Measurements from ENCODE around the gene CALHM1.
"Not testable (repeated sequence)": the region's sequence is repeated elsewhere in the genome, so short reads cannot be mapped to it uniquely, and the experiment has no call there.

The CALHM1 gene, protein sequence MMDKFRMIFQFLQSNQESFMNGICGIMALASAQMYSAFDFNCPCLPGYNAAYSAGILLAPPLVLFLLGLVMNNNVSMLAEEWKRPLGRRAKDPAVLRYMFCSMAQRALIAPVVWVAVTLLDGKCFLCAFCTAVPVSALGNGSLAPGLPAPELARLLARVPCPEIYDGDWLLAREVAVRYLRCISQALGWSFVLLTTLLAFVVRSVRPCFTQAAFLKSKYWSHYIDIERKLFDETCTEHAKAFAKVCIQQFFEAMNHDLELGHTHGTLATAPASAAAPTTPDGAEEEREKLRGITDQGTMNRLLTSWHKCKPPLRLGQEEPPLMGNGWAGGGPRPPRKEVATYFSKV

DNA sequence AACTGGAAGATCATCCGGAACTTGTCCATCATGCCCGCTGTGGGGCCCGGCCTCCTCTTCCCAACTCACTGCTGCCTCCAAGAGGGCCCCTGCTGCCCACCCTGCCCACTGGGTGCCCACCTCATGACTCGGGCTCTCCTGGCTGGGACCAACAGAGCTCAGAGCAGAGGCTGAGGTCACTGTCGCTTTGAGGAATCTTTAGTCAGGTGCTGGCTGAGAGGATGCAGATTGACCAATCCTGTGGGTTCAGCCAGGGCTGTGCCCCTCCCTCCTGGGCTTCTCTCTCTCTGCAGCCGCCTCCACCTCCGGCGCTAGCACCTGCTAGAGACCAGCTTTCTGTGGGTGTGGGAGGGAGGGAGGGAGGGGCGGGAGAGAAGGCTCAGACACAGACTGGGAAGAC lies at the start of gene CALHM1:
Gene CALHM1 (minus strand): TSS at position 181 of the 400 bp plus-strand sequence. CDS start 149 bp downstream, at position 32.
- no peaks in the 10 kb centered on the region for H3K9me3 Mint-ChIP-seq

DNA sequence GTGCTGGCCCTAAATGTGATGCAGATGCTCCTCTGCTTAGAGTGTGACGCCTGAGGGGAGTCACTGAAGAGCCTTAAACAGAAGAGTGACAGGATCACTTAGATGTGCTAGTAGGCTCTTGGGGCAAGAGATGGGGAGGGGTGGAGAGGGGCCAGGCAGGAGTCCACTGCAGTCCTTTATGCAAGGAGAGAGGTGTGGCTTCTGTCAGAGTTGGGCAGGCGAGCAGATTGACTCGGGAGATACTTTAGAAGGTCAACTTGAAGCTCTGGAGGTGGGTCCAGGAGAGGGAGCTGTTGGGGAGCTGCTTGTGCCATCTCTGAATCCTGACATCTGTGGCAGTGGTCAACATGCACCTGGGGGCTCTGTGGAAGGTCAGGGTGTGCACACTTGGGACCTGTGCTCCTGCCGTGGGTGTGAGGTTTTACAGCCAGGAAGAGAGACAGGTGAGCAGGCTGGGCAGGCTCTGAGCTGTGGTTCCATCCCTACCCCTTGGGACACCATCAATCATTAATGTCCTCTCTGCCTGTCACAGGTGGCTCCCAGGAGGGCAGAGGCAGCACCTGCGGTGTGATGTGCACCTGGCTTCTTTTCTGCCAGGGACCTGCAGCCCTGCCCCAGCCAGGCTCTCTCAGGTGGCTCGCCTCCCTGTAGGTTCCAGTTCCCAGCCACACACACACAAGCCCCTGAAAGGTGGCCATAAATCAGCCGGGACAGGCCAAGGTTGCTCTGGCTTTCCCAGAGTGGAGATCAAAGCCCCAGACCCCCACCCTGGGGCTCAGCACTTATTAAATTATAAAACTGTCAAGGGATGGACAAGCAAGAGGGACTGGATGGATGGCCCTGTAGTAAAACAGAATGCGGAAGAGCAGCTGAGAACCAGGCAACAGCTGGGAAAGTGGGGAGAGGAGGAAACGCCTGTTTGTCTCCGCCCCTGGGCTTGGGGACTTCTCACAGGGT lies 48.8 kb upstream of the CALHM1 start:
- peaks cover 32% of the 10 kb centered on the region for H3K27me3 Mint-ChIP-seq (ENCODE audit: low read depth)
- H3K27ac Mint-ChIP-seq: no peak overlapping the region
- H3K9me3 Mint-ChIP-seq: no peaks in the 10 kb centered on the region
- H3K4me1 Mint-ChIP-seq (ENCODE audit: low read depth): peaks cover 11% of the 10 kb centered on the region
- H3K4me3 Mint-ChIP-seq: no peak overlapping the region
- no peaks in the 10 kb centered on the region for H3K36me3 Mint-ChIP-seq (ENCODE audit: low read depth)

More for the DNA sequence above, at the start of gene CALHM1:
- H3K27me3 Mint-ChIP-seq (ENCODE audit: low read depth): peaks cover 2% of the 10 kb centered on the region
- H3K27ac Mint-ChIP-seq: peak within 1 kb of the TSS; percentile 10
- no peaks in the 10 kb centered on the region for H3K36me3 Mint-ChIP-seq (ENCODE audit: low read depth)
- H3K4me3 Mint-ChIP-seq: no peak within 1 kb of the TSS
- H3K4me1 Mint-ChIP-seq (ENCODE audit: low read depth): peaks cover 11% of the 10 kb centered on the region

DNA sequence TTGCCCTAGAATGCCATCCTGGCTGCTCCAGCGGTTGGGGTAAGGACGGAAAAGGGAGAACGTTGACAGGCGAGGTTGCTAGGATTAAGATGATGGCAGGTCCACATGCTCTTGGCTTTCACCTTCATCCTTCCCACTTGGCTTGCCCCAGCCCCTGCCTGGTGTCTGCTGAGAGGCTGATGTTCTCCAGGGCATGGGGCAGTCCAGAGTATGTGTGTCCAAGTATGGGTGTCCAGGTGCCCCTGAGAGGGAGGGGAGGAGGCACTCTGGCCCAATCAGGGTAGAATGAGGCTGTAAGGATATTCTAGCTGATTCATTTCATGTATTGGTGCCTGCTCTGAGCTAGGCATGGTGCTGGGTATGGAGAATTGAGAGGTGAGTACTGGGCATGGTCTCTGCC lies 47.4 kb upstream of the CALHM1 start:
- H3K9me3 Mint-ChIP-seq: no peaks in the 10 kb centered on the region
- H3K4me1 Mint-ChIP-seq (ENCODE audit: low read depth): peaks cover 15% of the 10 kb centered on the region
- H3K4me3 Mint-ChIP-seq: no peak overlapping the region
- H3K27me3 Mint-ChIP-seq (ENCODE audit: low read depth): peaks cover 29% of the 10 kb centered on the region
- no peak overlapping the region for H3K27ac Mint-ChIP-seq
- no peaks in the 10 kb centered on the region for H3K36me3 Mint-ChIP-seq (ENCODE audit: low read depth)

DNA sequence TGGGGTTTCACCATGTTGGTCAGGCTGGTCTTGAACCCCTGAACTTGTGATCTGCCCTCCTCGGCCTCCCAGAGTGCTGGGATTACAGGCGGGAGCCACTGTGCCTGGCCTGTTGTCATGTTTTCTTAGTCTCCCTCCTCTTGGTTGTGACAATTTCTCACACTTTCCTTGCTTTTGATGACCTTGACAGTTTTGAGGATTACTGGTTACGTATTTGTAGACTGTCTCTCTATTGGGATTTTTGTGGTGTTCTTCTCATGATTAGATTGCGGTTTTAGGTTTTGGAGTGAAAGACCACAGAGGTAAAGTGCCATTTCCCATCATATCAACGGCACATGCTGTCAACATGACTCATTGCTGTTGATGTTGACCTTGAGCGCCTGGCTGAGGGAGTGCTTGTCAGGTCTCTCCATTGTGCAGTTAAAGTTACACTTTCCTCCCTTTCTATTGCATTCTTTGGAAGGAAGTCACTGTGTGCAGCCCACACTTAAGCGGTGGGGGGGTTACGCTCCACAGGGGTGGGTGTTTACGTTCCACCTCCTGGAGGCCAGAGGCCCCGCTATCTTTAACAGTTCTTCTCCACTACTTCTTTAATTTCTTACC lies 45.6 kb upstream of the CALHM1 start:
- H3K36me3 Mint-ChIP-seq (ENCODE audit: low read depth): no peaks in the 10 kb centered on the region
- H3K9me3 Mint-ChIP-seq: no peaks in the 10 kb centered on the region
- peak overlapping the region; percentile 30 for H3K4me3 Mint-ChIP-seq
- H3K4me1 Mint-ChIP-seq (ENCODE audit: low read depth): peaks cover 29% of the 10 kb centered on the region
- H3K27me3 Mint-ChIP-seq (ENCODE audit: low read depth): peaks cover 35% of the 10 kb centered on the region
- H3K27ac Mint-ChIP-seq: peak overlapping the region; percentile 70

DNA sequence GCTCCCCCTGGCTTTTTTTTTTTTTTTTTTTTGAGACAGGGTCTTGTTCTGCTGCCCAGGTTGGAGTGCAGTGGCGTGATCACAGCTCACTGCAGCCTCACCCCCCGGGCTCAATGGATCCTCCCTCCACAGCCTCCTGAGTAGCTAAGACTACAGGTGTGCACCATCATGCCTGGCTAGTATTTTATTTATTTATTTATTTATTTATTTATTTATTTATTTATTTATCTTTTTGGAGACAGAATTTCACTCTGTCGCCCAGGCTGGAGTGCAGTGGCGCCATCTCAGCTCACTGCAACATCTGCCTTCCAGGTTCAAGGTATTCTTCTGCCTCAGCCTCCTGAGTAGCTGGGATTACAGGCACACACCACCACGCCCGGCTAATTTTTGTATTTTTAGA lies 45.1 kb upstream of the CALHM1 start:
- peaks cover 29% of the 10 kb centered on the region for H3K4me1 Mint-ChIP-seq (ENCODE audit: low read depth)
- H3K9me3 Mint-ChIP-seq, H3K27ac Mint-ChIP-seq: not testable (repeated sequence)

DNA sequence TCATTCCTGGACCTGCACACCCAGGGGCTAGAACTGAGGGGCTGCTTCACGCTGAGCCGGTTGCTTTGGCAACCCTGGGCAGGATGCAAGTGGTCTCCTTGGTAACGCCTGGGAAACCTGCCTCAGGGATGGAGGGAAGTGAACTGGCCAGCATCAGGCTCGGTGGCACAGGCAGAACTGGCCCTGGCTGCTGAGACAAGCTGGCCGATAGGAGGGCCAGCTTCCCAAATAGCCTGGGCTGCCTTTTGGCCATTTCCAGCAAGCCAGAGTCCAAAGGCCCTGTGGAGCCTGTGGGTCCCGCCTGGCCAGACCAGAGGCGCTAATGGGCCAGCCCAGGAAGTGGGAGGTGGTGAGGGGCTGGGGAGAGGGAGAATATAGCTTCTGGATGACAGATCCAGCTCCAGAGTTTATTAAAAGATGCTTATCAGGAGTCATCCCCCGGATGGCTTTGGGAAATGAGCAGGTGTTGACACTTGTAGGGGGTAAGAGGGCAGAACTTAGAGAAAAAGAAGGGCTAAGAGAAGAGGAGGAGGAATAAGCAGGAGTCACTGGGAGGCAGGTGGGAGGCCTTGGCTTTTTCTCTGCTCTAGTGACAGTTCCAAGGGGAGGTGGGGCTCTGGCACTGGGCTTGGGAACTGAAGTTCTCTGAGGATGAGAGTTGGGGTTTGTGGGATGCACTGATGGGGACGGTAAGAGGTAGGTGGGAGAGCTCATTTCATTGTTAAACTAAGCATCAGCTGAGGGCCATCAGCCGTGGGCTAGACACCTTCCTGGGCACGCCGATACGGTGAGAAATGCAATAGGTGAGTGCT lies 44.4 kb upstream of the CALHM1 start:
- no peaks in the 10 kb centered on the region for H3K9me3 Mint-ChIP-seq
- H3K27ac Mint-ChIP-seq: no peak overlapping the region
- no peaks in the 10 kb centered on the region for H3K36me3 Mint-ChIP-seq (ENCODE audit: low read depth)
- H3K4me3 Mint-ChIP-seq: peak overlapping the region; percentile 25
- peaks cover 29% of the 10 kb centered on the region for H3K4me1 Mint-ChIP-seq (ENCODE audit: low read depth)
- H3K27me3 Mint-ChIP-seq (ENCODE audit: low read depth): peaks cover 41% of the 10 kb centered on the region

More for the DNA sequence above, 45.1 kb upstream of the CALHM1 start:
- not testable (repeated sequence) for H3K4me3 Mint-ChIP-seq; H3K36me3 Mint-ChIP-seq (ENCODE audit: low read depth)
- peaks cover 37% of the 10 kb centered on the region for H3K27me3 Mint-ChIP-seq (ENCODE audit: low read depth)

DNA sequence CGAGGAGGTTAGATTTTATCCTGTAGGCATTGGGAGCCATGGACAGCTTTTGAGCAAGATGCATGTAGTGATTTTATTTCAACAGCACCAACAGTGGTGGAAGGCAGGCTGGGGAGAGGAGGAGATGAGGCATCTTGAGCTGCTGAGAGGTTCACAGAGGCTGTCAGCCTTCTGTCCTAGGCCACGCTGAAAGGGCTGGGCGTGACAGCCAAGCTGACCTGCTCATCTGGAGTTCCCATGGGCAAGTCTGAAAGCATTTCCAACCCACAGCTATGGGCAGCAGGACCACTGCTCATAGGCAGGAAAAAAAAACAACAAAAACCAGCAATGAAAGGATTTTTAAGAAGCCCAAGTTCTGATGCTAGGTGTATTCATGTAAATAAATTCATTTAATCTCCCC lies 42.5 kb upstream of the CALHM1 start:
- H3K27ac Mint-ChIP-seq: no peak overlapping the region
- H3K4me1 Mint-ChIP-seq (ENCODE audit: low read depth): peaks cover 29% of the 10 kb centered on the region
- H3K9me3 Mint-ChIP-seq: no peaks in the 10 kb centered on the region
- H3K27me3 Mint-ChIP-seq (ENCODE audit: low read depth): peaks cover 51% of the 10 kb centered on the region
- no peak overlapping the region for H3K4me3 Mint-ChIP-seq
- H3K36me3 Mint-ChIP-seq (ENCODE audit: low read depth): no peaks in the 10 kb centered on the region

DNA sequence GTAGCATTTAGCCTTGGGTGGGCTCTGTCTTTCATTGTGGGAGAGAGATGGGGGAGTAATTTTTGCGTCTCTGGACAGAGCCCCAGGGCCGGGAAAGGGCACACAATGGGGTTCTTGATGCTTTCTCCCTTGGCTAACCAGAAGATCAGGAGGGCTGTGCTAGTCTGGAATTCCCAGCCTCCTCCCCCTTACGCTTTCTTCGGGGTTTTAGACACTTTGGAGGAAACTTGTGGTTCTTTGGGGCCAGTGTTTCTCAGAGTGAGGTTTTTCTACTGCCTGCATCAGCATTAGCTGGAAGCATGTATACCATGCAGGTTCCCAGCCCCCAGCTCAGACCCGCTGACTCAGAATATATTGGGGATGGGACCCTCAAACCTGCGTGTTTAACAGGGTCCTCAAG lies 41.8 kb upstream of the CALHM1 start:
- Mint-ChIP-seq H3K27ac (no peak overlapping the region), H3K4me1 (ENCODE audit: low read depth) (peaks cover 29% of the 10 kb centered on the region), H3K4me3 (peak overlapping the region; percentile 6), H3K9me3 (no peaks in the 10 kb centered on the region), H3K36me3 (ENCODE audit: low read depth) (no peaks in the 10 kb centered on the region), H3K27me3 (ENCODE audit: low read depth) (peaks cover 58% of the 10 kb centered on the region)

DNA sequence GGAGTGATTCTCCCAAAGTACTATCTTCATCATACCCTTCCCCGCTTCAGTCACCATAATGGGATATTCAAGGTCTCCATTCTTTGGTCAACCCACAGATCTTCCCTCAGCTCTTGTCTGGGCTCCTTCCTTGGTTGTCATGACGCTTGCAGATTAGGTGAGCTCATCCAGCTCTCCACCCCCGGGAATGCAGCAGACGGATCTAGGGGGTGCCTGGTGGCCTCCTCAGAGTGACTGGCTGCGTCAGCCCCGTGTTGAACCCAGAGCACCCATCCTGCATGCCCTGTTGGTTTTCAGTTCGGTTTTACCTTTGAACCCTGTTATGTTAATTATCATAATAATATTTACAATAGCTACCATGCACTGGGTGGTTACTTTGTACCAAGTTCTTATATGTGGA lies 41.2 kb upstream of the CALHM1 start:
- H3K27me3 Mint-ChIP-seq (ENCODE audit: low read depth): peaks cover 64% of the 10 kb centered on the region
- H3K4me1 Mint-ChIP-seq (ENCODE audit: low read depth): peaks cover 29% of the 10 kb centered on the region
- no peak overlapping the region for H3K27ac Mint-ChIP-seq
- H3K9me3 Mint-ChIP-seq: no peaks in the 10 kb centered on the region
- H3K4me3 Mint-ChIP-seq: no peak overlapping the region
- no peaks in the 10 kb centered on the region for H3K36me3 Mint-ChIP-seq (ENCODE audit: low read depth)

DNA sequence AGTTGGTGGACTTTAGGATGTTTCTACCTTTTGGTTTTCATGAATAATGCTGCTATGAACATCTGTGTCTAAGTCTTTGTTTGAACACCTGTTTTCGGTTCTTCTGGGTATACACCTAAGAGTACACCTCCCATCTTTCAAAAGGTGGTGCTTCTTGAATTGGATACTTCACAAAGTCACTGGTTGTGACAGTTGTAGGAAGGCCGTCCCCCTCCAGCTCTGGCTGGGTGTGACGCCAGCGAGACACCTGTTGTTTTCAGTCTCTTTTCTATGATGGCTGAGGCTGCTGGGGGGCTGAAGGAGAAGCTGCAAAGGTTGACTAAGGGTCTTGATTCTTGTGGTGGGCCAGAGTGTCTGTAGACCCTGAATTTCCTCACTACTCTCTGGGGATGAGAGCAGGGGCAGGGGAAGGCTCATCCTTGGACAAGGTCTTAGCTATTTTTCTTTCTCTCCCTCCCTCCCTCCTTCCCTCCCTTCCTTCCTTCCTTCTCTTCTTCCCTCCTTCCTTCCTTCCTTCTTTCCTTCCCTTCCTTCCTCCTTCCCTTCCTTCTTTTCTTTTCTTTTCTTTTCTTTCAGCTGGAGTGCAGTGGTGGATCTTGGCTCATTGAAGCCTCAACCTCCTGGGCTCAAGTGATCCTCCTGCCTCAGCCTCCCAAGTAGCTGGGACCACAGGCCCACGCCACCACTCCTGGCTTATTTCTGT lies 40.4 kb upstream of the CALHM1 start:
- peaks cover 27% of the 10 kb centered on the region for H3K4me1 Mint-ChIP-seq (ENCODE audit: low read depth)
- H3K4me3 Mint-ChIP-seq: no peak overlapping the region
- H3K9me3 Mint-ChIP-seq: no peaks in the 10 kb centered on the region
- peaks cover 67% of the 10 kb centered on the region for H3K27me3 Mint-ChIP-seq (ENCODE audit: low read depth)
- H3K36me3 Mint-ChIP-seq (ENCODE audit: low read depth): no peaks in the 10 kb centered on the region
- H3K27ac Mint-ChIP-seq: no peak overlapping the region

DNA sequence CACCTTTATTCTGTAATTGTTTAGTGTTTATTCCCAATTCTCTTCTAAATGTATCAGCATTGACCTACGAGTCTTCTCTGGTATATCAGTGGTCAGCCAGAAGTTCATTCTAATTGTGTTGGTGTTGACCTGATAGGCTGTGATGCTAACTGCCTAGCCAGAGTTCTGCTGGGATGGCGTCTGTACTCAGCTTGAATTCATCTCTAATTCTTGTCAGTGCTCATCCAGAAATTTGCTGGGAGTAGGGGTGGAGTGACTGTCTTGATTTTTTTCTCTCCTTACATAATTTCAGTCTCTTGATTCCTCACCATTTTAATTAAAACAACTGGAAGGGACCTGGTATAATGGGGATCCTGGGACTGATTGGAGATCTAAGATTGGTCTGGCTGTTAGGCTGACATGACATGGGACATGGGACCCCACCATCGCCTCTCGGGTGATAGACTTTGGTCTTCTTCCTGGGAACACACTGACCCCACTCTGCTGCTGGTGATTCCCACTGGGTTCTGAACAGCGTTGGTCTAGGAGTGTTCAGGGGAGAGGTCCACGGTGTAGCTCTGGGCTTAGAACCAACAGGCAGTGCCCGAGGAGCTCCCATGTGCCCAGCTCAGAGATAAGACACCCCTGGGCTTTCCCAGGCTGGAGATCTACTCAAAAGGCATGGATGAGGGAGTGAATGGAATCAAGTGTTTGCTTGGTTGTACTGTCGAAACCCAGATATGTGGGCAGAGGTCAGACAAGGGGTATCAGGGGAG lies 38.6 kb upstream of the CALHM1 start:
- H3K4me3 Mint-ChIP-seq: no peak overlapping the region
- no peaks in the 10 kb centered on the region for H3K9me3 Mint-ChIP-seq
- peaks cover 68% of the 10 kb centered on the region for H3K27me3 Mint-ChIP-seq (ENCODE audit: low read depth)
- no peak overlapping the region for H3K27ac Mint-ChIP-seq
- H3K36me3 Mint-ChIP-seq (ENCODE audit: low read depth): no peaks in the 10 kb centered on the region
- peaks cover 26% of the 10 kb centered on the region for H3K4me1 Mint-ChIP-seq (ENCODE audit: low read depth)

DNA sequence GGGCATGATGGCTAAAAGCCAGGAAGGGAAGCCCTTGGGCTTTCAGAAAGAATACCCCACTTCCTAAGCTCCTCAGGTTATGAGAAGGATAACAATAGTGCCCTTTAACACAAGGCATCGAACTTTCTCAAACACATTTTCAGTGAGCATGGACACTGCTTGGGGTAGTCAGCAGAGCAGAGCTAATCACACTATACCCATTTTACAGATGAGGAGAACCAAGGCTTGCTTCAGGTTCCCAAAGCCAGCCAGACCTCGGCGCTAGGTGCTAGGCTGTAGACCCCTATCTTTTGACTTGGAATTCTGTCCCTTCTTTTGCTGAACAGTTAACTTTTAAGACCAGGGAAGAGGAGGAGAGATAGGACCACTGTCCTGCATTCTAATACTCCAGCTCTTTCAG lies 36.6 kb upstream of the CALHM1 start:
- Mint-ChIP-seq H3K9me3 (no peaks in the 10 kb centered on the region), H3K27me3 (ENCODE audit: low read depth) (peaks cover 75% of the 10 kb centered on the region), H3K36me3 (ENCODE audit: low read depth) (no peaks in the 10 kb centered on the region), H3K4me1 (ENCODE audit: low read depth) (peaks cover 19% of the 10 kb centered on the region), H3K4me3 (peak overlapping the region; percentile 58), H3K27ac (no peak overlapping the region)

All from T-helper 1 cell treated with Interleukin-12 subunit alpha and Interleukin-12 subunit beta and Interleukin-4 antibody, amounts not matched to agents 30 μg/mL and 1 μg/mL, for 36 hours (primary cell).